ENCODE data around the gene RPS27L.
"Not testable (repeated sequence)": the region's sequence is repeated elsewhere in the genome, so short reads cannot be mapped to it uniquely, and the experiment has no call there.

Gene RPS27L

DNA sequence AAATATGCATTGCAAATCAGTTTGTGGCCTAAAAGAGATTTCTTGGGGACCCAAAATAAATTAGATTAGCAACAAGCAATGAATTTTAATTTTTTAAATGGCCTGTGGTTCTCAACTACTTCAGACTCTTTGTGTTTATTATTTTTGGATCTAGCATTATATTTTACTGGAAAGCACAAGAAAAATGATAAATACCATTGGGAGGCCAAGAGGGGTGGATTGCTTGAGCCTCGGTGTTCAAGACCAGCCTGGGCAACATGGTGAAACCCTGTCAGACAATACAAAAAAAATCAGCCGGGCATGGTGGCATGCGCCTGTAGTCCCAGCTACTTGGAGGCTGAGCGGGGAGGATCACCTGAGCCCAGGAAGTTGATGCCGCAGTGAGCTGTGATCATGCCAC is 22.0 kb downstream of the RPS27L start:
- no peak for DNase-seq

DNA sequence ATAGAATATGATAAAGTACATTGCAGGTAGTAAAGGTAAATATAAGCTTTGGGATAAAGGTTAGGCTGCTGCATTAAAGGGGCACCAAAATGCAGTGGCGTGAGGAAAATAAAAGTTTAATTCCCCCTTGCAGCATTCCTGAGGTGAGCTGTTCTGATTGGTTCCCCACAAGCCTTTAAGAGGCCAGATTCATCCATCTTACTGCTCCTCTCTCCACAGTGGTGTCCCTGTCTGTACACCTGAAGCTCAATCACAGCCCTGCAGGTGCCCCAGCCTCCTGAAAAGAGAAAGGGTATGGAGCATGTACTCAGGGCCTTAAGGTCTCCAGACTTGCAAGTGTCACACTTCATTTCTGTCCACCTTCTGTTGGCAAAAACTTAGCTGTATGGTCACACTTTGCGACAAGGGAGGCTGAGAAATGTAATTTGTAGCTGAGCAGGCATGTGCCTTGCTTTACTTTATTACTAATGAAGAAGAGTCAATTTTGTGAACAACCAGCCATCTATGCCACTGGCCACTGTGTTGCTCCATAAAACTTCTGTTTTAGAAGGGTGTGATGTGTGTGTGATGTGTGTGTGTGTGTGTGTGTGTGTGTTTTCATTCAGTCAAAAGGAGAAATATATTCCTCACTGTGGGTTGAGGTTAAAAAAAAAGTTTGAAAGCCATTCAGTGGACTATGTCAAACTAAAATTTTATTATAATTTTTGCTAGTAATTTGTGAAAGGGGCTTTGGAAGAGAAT is 22.9 kb downstream of the RPS27L start:
- DNase-seq, result no peak

DNA sequence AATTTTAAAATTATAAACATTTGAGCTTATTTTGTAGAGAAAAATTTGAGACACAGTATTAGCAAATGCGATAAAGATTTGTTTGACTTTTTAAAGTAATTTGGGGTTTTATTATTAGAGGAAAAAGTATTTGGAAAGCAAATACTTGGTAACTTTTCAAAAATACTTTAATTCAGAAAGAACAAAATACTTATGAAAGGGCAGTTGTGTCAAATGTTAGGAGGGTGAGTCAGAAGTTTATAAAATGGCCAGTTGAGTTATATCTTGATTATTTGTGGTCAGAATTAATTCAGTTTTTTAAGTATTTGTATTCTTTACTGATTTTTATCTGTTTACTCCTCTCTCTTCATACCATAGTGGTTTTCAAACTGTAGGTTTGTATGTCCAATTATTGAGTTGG is 23.5 kb downstream of the RPS27L start:
- no peak for DNase-seq

DNA sequence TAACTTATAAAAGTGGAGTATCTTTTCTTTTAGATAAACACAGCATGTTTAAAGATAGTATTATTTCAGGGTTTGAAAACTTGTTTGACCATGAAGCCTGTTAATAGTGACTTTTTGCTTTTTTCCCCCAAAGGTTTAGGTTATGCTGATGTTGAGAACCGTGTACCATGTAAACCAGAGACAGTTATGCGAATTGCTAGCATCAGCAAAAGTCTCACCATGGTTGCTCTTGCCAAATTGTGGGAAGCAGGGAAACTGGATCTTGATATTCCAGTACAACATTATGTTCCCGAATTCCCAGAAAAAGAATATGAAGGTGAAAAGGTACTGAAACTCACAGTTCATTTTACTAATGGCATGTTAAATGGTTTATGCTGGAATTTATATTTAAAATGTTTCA is 30.6 kb downstream of the RPS27L start:
- DNase-seq, result no peak

DNA sequence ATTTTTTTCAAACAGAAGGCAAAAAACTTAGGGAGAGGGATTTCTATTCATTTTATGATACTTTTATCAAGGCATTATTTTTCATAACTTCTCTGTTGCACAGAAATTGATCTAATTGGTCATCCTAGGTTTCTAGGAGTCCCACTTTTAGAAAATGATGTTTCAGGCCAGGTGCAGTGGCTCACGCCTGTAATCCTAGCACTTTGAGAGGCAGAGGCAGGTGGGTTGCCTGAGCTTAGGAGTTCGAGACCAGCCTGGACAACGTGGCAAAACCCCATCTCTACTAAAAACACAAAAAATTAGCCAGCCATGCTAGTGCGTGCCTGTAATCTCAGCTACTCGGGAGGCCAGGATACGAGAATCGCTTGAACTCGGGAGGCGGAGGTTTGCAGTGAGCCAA is 32.8 kb downstream of the RPS27L start:
- no peak for DNase-seq

DNA sequence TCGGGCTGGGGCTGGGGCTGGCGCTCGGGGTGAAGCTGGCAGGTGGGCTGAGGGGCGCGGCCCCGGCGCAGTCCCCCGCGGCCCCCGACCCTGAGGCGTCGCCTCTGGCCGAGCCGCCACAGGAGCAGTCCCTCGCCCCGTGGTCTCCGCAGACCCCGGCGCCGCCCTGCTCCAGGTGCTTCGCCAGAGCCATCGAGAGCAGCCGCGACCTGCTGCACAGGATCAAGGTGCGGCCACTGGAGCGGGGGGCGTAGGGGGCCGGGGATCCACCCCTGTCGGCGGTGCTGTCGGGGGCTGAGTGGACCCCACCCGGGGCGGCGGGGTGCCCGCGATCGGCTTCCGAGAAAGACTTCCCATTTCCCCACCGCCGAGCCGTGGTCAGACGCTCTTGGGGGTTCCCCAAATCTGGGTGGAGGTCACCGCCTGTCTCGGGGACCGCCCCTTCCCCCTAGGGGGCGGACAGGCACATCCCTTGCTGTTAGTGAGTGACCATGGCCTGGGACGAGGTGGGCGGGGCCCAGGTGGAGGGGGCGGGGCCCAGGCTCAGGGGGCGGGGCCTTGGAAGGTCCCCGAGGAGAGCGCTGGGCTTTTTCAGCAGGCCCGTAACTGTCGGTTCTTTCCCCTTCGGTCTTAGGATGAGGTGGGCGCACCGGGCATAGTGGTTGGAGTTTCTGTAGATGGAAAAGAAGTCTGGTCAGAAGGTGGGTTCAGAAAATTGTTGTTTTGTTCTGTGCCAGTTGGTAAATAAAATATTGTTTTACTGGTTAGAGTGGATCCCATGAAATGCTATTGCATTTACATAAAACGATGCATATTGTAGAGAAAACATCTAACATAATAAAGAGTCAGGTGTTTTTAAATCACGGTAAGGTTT is 35.0 kb downstream of the RPS27L start:
- DNase-seq, result peak in 1 of 2 experiments; percentile 36

DNA sequence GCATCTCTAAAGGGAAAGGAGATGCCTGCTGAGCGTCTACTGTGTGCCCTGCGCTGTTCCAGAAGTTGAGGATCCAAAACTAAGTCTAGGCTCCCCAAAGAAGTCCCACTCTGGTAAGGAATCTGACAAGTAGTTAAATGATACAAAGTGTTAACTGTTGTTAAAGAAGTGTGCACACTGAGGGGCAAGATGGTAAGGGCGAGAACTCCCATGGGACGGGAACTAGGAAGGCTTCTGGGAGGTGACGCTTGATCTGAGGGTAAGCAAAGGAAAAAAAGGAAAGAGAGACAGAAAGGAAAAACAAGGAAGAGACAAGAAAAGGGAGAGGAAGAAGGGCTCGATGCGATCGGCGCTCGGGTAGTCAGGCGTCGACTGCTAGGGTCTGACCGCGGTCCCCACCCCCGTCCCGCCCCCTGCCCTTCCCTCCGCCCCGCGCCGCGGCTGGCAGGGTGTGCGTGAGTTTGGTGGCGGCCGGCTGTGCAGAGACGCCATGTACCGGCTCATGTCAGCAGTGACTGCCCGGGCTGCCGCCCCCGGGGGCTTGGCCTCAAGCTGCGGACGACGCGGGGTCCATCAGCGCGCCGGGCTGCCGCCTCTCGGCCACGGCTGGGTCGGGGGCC is 35.8 kb downstream of the RPS27L start, which contains the start of gene LACTB:
Gene LACTB (plus strand): TSS at position 480 of the 620 bp plus-strand sequence. CDS start 11 bp downstream, at position 491.
- DNase-seq, result peak in 1 of 2 experiments; percentile 36

DNA sequence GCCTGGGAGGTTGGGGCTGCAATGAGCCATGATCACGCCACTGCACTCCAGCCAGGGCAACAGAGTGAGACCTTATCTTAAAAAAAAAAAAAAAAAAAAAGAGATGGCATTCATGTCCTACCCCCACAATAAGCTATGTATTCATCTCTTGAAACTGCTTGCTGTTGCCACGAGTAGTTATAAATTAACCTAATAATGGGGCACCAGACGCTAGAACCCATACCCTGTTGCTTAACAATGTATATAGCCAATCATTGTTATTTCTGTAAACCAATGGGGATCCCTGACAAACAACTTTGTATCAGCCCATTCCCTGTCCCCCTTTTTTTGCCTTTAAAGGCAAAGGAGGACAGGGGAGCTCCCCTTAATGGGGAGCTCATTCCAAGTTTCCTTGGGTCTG is 38.4 kb downstream of the RPS27L start:
- DNase-seq, result no peak

DNA sequence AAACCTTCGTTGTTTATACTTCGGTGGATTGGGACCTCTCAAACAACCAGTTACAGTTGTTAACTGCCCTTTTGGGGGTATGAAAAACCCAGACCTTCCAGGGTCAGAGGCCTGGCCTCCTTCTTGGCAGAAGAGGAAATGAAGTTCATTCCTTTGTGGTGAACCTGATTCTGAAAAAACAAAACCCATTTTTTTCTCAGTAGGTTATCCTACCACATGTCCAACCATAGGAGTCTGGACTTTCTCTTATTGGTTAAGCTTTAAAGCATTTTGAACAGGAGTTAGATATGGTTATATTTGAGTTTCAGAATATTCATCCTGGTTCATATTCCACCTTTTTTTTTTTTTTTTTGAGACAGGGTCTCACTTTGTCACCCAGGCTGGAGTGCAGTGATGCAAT is 42.8 kb downstream of the RPS27L start:
- DNase-seq, result no peak

DNA sequence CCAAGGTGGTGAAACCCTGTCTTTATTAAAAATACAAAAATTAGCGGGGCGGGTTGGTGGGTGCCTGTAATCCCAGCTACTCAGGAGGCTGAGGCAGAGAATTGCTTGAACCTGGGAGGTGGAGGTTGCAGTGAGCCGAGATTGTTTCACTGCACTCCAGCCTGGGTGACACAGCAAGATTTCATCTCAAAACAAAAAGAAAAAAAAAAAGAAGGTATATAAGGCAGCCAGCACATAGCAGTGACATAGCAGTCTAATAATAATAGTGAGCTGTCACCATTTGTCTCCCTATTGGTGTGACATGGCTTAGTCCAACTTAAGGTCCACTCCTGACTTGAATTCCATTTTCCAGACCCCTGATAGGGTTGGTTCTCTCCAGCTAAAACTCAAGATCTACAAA is 44.4 kb downstream of the RPS27L start:
- DNase-seq, result no peak

DNA sequence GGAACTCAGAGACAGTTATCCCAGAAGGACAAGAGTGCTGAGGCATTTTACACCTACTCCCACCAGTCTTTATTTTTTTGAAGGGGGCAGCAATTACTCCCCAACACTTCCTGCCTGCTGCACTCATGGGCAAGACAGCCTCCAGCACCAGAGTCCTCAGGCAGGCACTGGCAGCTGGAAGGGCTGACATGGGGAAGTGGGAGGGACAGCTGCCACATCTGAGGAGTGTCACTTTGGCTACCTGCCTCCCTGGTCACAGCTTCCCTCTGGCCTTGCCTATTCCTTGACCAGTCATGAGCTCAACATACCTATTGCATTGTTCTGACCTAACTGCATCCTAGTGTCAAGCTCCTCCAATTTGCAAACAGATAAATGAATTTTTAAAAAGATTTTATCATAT is 45.8 kb downstream of the RPS27L start:
- no peak for DNase-seq

DNA sequence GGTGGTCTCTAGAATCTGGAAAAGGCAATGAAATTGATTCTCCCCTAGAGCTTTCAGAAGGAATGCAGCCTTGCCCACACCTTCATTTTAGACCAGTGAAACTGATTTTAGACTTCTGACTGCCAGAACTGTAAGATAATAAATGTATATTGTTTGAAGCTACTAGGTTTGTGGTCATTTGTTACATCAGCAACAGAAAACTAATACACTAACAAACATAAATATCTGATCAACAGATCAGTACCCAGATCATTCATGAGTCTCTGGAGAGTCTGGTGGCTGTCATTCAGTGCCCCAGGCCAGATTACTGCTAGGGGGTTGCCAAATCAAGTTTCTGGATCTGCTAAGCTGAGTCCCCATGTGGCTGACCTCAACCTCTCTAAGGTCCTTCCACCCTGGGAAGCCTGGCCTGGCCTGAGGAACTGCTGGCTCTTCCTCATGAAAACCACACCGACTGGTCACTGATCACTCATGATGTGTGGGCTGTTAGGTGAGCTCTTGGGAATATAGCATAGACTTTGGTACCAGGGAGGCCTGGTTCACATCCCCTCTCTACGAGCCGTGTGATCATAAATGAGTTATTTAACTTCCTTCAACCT is 46.8 kb downstream of the RPS27L start:
- DNase-seq, result no peak

DNA sequence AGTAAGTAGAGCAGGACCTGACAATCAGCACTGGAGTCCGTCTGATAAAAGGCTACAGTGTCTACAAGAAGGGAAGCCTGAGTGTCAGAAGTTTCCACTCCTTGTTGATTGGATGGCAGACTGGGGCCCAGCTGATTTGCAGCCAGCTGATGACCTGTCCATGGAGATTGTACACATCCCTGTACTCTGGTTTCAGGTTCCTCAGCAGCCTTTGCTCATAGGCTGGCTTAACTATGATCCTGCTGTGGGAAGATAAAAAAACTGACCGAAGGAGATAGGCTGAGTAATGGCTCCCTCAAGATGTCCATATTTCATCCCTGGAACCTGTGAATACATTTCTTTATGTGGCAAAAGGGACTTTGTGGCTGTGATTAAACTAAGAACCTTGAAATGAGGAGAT is 47.4 kb downstream of the RPS27L start:
- no peak for DNase-seq

DNA sequence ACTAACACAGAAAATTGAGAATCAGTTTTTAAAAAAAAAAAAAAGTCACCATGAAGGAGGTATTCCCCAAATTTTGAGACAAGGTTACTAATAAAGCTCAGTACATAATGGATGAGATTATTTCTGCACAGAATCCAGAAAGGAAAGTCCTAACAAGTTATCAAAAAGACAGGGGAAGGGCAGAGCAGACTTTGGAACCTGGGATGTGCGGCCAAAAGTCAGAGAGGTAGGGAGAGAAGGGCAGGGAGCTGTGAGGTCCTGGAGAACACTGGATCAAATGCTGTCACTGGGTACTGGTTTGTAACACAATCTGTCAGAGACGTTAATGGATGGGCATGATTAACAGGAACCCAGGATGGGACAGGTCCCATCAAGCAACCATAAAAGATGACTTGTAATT is 47.8 kb downstream of the RPS27L start:
- no peak for DNase-seq

DNA sequence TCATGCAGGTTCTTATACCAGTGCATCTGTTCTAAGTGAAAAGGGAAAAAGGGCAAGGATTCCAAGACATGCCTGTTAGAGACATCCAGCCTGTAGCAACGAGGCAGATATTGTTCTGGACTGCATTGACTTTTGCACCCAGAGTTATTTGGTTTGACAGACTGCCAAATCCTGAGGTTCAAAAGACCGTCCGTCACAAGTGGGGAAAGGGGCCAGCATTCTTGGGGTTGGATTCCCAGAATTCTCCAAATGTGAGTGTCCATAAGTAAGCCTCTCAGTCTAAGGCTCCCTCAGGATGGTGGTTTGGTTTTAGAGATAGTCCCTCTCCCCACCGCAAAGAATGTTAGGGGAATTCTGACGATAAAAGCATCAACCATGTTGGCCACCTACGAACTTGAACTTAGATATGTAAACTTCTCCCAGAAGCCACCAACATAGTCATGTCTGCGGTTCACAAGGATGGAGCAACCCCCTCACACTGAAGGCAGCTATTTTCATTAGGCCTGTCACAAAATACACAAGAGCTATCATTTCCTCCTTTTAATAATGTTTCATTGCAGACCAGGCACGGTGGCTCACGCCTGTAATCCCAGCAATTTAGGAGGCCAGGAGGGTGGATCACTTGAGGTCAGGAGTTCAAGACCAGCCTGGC is 49.3 kb downstream of the RPS27L start:
- DNase-seq, result no peak

DNA sequence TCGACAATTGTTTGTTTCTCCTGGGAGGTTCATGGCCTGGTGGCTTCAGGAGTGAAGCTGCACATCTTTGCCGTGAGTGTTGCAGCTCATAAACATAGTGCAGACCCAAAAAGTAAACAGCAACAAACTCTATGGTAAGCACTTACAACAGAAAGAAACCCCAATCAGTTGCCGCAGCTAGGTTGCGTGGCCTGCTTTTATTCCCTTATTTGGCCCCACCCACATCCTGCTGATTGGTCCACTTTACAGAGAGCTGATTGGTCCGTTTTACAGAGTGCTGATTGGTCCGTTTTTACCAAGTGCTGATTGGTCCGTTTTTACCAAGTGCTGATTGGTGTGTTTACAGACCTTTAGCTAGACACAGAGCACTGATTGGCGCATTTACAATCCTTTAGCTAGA is 51.9 kb downstream of the RPS27L start:
- DNase-seq, result not testable (repeated sequence)

DNA sequence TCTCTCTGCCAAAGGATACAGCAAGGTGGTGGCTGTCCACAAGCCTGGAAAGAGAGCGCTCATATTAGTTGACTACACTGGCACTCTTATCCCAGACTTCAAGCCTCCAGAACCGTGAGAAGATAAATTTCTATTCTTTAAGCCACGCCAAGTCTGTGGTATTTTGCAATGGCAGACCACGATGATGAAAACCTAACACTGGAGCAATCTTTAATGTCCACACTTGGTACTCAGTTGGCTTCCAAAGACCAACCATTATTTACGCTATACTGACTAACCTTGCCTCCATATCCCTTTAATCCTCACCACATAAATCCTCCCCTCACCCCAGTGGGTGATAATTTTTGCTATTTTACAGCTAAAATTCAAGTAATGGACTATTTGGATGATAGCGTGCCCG is 52.5 kb downstream of the RPS27L start:
- no peak for DNase-seq

DNA sequence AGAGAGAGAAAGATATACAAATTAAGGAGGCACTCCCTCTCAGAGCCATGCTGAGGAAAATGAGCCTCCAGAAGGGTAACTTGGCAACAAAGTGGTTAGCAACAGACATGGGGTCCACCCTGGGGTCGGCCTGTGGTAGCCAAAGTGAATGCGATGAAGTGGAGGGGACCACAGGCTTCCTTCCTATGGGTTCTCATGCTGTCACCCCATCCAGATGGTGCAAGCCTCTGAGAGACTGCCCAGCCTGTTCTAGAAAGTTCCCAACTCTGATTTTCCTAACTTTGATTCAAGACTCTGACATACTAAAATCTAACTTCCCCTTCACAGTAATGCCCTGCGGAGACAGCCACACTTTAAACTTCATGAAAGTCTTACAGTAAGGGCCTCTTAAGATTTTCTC is 53.9 kb downstream of the RPS27L start:
- no peak for DNase-seq

DNA sequence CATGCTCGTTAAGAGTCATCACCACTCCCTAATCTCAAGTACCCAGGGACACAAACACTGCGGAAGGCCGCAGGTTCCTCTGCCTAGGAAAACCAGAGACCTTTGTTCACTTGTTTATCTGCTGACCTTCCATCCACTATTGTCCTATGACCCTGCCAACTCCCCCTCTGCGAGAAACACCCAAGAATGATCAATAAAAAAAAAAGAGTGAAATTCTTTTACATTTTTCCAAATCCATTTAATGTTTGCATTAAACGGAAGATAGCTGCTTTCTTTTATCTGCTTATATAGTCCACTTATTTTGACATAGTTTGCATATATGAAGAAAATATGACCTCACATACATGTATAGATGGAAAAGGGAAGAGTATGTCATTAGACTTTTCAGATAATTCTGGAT is 57.7 kb downstream of the RPS27L start:
- not testable (repeated sequence) for DNase-seq

DNA sequence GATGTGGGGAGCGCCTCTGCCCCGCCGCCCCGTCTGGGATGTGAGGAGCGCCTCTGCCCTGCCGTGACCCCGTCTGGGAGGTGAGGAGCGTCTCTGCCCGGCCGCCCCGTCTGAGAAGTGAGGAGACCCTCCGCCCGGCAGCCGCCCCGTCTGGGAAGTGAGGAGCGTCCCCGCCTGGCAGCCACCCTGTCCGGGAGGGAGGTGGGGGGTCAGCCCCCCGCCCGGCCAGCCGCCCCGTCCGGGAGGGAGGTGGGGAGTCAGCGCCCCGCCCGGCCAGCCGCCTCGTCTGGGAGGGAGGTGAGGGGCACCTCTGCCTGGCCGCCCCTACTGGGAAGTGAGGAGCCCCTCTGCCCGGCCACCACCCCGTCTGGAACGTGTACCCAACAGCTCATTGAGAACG is 58.4 kb downstream of the RPS27L start:
- DNase-seq, result not testable (repeated sequence)

Data from cerebellar nuclear complex (tissue), 1 donor.